PC-3 (cell line): ENCODE measurements around the gene APBA2. TPM values are rescaled to one million over a fixed set of nuclear protein-coding genes. Genes with fewer than 3 reads are reported as not detected.
A peak's percentile ranks its signal among the peaks of the same experiment; 100 is the strongest.

Experiments
- ATAC-seq: fragments of 200-7000 bp; cut with Tn5 transposase; 2 replicates; pipeline ENCODE4 v1.9.1; 2020; ENCODE audit warnings: mild to moderate bottlenecking, moderate library complexity
- BruUV-seq: library from RNA; stranded (reverse); fragments of 400-500 nt; replicated peaks from 2 replicates; lab custom pipeline; 2021; lab: Mats Ljungman, UMichigan
- CTCF ChIA-PET: fragments of 300-600 bp; sonication (Branson Sonifier 250); formaldehyde crosslinking; loops from one replicate; lab custom pipeline; 2022; ENCODE audit warnings: antibody characterized with exemption; lab: Charles Lee
- POLR2A ChIA-PET: fragments of 300-600 bp; sonication (Branson Sonifier 250); formaldehyde crosslinking; loops from one replicate; lab custom pipeline; 2022; ENCODE audit warnings: antibody characterized with exemption; ENCODE audit not compliant: unreplicated experiment; lab: Charles Lee
- DNase-seq: peaks from one replicate; pipeline ENCODE4 v3.0.0-alpha.2; 2015
- H2AFZ ChIP-seq: fragments of 300-600 bp; sonication (generic); 2 replicates; pipeline ENCODE4 v1.6.0; 2016; ENCODE audit warnings: antibody characterized with exemption, low read length
- H3F3A ChIP-seq: fragments of 300-600 bp; sonication (generic); one replicate; pipeline ENCODE4 v1.6.0; 2017; ENCODE audit warnings: antibody characterized with exemption, low read length, control low read depth, mild to moderate bottlenecking; ENCODE audit not compliant: unreplicated experiment
- H3K27ac ChIP-seq: fragments of 300-600 bp; sonication (generic); 2 replicates; pipeline ENCODE4 v1.5.1; 2016; ENCODE audit warnings: mild to moderate bottlenecking, low read length
- H3K27me3 ChIP-seq: fragments of 300-600 bp; sonication (generic); 2 replicates; pipeline ENCODE4 v1.6.1; 2016; ENCODE audit warnings: low read length, mixed read lengths
- H3K36me3 ChIP-seq: fragments of 300-600 bp; sonication (generic); 2 replicates; pipeline ENCODE4 v1.6.1; 2016; ENCODE audit warnings: low read depth, mixed run types, low read length, mixed read lengths
- H3K4me1 ChIP-seq: fragments of 300-600 bp; sonication (generic); 2 replicates; pipeline ENCODE4 v1.5.1; 2016; ENCODE audit warnings: low read length; ENCODE audit not compliant: insufficient read depth
- H3K4me2 ChIP-seq: fragments of 300-600 bp; sonication (generic); 2 replicates; pipeline ENCODE4 v1.6.0; 2016; ENCODE audit warnings: low read length
- H3K4me3 ChIP-seq: fragments of 300-600 bp; sonication (generic); 2 replicates; pipeline ENCODE4 v1.5.1; 2016; ENCODE audit warnings: mild to moderate bottlenecking, low read length, mixed read lengths
- H3K79me2 ChIP-seq: fragments of 300-600 bp; sonication (generic); 2 replicates; pipeline ENCODE4 v1.6.1; 2017; ENCODE audit warnings: low read length, mixed read lengths
- H3K9ac ChIP-seq: fragments of 300-600 bp; sonication (generic); 2 replicates; pipeline ENCODE4 v1.6.0; 2016; ENCODE audit warnings: mild to moderate bottlenecking, low read length
- H3K9me2 ChIP-seq: fragments of 300-600 bp; sonication (generic); replicated peaks from 2 replicates; pipeline ENCODE4 v1.6.1; 2016; ENCODE audit warnings: mixed run types, low read length, mixed read lengths
- H3K9me3 ChIP-seq: fragments of 300-600 bp; sonication (generic); 2 replicates; pipeline ENCODE4 v1.6.1; 2016; ENCODE audit warnings: low read length, mixed read lengths
- H4K20me1 ChIP-seq: fragments of 300-600 bp; sonication (generic); 2 replicates; pipeline ENCODE4 v1.6.1; 2016; ENCODE audit warnings: low read length, mixed read lengths
- CTCF ChIP-seq: fragments of 300-600 bp; sonication (generic); conservative IDR thresholded peaks from 2 replicates; pipeline ENCODE4 v1.5.1; 2017; ENCODE audit warnings: antibody characterized with exemption, low read depth, mild to moderate bottlenecking, low read length
- EZH2 ChIP-seq: fragments of 300-600 bp; sonication (generic); IDR thresholded peaks from one replicate; pipeline ENCODE4 v1.6.1; 2017; ENCODE audit warnings: antibody characterized with exemption, mild to moderate bottlenecking, low read length; ENCODE audit not compliant: unreplicated experiment
- EZH2phosphoT487 ChIP-seq: fragments of 300-600 bp; sonication (generic); IDR thresholded peaks from 2 replicates; pipeline ENCODE4 v1.6.1; 2018; ENCODE audit warnings: mild to moderate bottlenecking, antibody characterized with exemption, low read length, borderline replicate concordance
- intact Hi-C: fragments of 100-400 bp; cut with micrococcal nuclease; formaldehyde crosslinking; loops from 2 replicates; pipeline ENCODE4 v1.9.0; 2023
- total RNA-seq: library from RNA; depleted of rRNA; stranded (reverse); fragments of >200 nt; gene quantifications from 2 replicates; pipeline ENCODE4 v1.2.3, GENCODE V29; 2014

Gene APBA2
- total RNA-seq, 1 experiment from 2014 or later: 61.7 TPM

DNA sequence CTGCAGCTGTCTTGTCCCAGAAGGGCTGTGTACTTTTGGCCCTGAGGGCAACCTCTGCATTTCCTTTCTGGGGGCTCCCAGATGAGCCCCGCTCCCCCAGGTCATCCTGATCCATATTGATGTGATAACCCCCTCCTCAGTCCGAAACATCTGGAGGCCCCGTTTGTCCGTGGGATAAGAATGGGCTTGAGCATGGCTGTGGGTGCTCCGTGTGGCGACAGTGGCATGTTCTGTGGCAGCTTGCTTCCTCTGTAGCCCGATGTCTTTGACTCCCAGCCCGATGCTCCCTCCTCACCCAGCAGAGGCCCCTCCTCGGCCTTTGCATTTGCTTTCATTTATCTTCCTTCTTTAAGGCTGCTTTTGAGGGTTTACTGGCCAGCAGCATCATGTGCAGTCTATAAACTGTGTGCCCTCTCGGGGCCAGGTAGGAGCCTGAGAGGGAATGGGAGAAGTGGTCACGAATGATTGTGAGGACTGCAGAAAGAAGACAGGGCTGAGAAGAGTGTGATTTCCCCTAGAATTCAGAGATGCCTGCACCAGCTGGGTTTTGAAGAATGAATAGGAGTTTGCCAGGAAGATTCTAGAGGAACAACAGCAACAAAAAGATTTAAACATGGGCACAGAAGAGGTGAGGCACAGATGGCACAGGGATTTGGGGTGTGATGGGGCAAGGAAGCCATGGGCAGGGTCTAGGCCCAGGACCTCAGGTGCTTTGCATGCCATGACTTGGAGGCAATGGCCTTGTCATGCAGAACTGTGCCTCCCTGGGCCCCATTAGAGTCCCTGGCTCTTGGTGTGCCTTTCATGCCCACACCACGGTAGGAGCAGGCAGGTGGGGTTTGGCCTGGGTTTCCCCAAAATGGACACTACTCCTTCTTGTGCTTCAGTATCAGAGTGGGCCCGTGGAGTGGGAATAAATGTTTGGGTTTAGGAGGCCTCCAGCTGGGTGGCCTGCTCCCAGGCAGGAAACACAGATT is 34.2 kb downstream of the APBA2 start:
- H3K4me2 ChIP-seq: peak overlapping the region; percentile 3; the same call in 1 of the 2 replicates
- CTCF ChIA-PET: no interaction called here
- POLR2A ChIA-PET: no interaction called here
- no peak for DNase-seq
- ATAC-seq: no peak
- intact Hi-C loops: no loop called here
- no peaks in the 10 kb centered on the region for H3K9me2 ChIP-seq
- TF ChIP-seq CTCF: no peak
- no peak for TF ChIP-seq EZH2phosphoT487
- no peak for TF ChIP-seq EZH2
- H3K9me3 ChIP-seq: no peaks in the 10 kb centered on the region
- no peak overlapping the region for H3K4me3 ChIP-seq
- peaks cover 6% of the 10 kb centered on the region; the same call in 1 of the 2 replicates for H3K79me2 ChIP-seq
- no peak overlapping the region for H3K27ac ChIP-seq
- no peaks in the 10 kb centered on the region for H3K27me3 ChIP-seq
- no peak overlapping the region for H2AFZ ChIP-seq
- H3K4me1 ChIP-seq: peaks cover 7% of the 10 kb centered on the region
- H3K36me3 ChIP-seq: peaks cover 4% of the 10 kb centered on the region
- no TSS peak for BruUV-seq
- no peaks in the 10 kb centered on the region for H3F3A ChIP-seq
- H3K9ac ChIP-seq: no peak overlapping the region
- no peaks in the 10 kb centered on the region for H4K20me1 ChIP-seq

DNA sequence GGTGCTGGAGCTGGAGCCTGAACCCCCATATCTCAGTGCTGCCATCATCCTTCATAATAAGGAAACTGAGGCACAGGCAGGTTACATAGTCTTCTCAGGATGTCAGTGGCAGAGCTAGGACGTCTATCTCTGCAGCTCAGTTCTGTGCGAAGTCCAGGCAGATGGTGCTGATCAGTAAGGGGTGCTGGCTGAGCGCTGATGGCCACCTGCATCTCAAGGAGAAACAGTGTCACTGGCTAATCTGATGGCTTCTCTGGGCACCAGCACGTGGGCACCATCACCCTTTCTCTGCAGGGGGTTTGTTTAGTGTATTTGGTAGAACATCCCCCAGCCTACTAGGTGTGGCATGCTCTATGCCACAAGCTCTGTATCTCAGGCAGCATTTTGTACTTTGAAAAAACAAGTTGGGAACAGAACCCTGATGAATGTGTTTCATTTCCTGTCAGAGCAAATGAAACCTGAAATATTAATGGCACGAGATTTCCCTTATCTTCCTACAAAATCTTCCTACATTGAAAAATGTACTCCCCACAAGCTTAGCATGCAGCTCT is 35.1 kb downstream of the APBA2 start:
- POLR2A ChIA-PET: no interaction called here

More for the DNA sequence above, 35.1 kb downstream of the APBA2 start:
- no peak overlapping the region for H3K4me2 ChIP-seq
- H3K9me2 ChIP-seq: no peaks in the 10 kb centered on the region
- no TSS peak for BruUV-seq
- no peak overlapping the region for H3K9ac ChIP-seq
- no peak for DNase-seq
- no peak overlapping the region for H3K27ac ChIP-seq
- no peak for TF ChIP-seq EZH2
- no peak for TF ChIP-seq CTCF
- TF ChIP-seq EZH2phosphoT487: no peak
- peaks cover 4% of the 10 kb centered on the region for H3K36me3 ChIP-seq
- H2AFZ ChIP-seq: no peak overlapping the region
- CTCF ChIA-PET: no interaction called here
- intact Hi-C loops: no loop called here
- H3K27me3 ChIP-seq: no peaks in the 10 kb centered on the region
- no peaks in the 10 kb centered on the region for H4K20me1 ChIP-seq
- no peak overlapping the region for H3K4me3 ChIP-seq
- no peak for ATAC-seq
- H3K4me1 ChIP-seq: peaks cover 7% of the 10 kb centered on the region
- H3F3A ChIP-seq: no peaks in the 10 kb centered on the region
- H3K79me2 ChIP-seq: no peaks in the 10 kb centered on the region
- H3K9me3 ChIP-seq: no peaks in the 10 kb centered on the region
